HEK293 (cell line): ENCODE results near the gene RHBDL2.

ENCODE experiments used
- CTCF ChIA-PET: fragments of 350-600 bp; formaldehyde crosslinking; extraction: SDS; loops from one replicate; lab custom pipeline; 2021; ENCODE audit warnings: antibody characterized with exemption; lab: Yijun Ruan, JAX
- POLR2A ChIA-PET: fragments of 300-600 bp; formaldehyde crosslinking; extraction: SDS; loops from one replicate; lab custom pipeline; 2020; ENCODE audit warnings: antibody characterized with exemption, inconsistent platforms; lab: Yijun Ruan, JAX
- H3K27ac ChIP-seq: fragments of 200-500 bp; sonication (Bioruptor generic); 2 replicates; pipeline ENCODE4 v1.5.1; 2014; ENCODE audit warnings: low read depth, low read length, control low read depth, inconsistent platforms; ENCODE audit errors: extremely low read depth
- H3K36me3 ChIP-seq, 2 experiments: fragments of 200-500 bp in 1 of 2; sonication (Bioruptor generic) in 1 of 2; 1 replicate in 1 of 2; 2 replicates in 1 of 2; pipeline ENCODE4 v1.5.1; 2014 to 2017; ENCODE audit warnings: inconsistent platforms in 2 of 2, low read length in 2 of 2; ENCODE audit not compliant: control insufficient read depth in 2 of 2, insufficient read depth in 1 of 2
- H3K4me1 ChIP-seq: fragments of 200-500 bp; sonication (Bioruptor generic); 2 replicates; pipeline ENCODE4 v1.5.1; 2014; ENCODE audit warnings: mild to moderate bottlenecking, low read length, inconsistent platforms; ENCODE audit not compliant: control insufficient read depth, insufficient read depth
- H3K4me3 ChIP-seq: 2 replicates; pipeline ENCODE4 v1.5.1; 2011; ENCODE audit warnings: low read depth, mild to moderate bottlenecking, control low read depth, low read length, moderate library complexity
- H3K9me3 ChIP-seq: fragments of 200-500 bp; sonication (Bioruptor generic); 2 replicates; pipeline ENCODE4 v1.5.1; 2014; ENCODE audit warnings: low read depth, low read length, inconsistent platforms; ENCODE audit not compliant: control insufficient read depth, insufficient read depth
- GLIS2 ChIP-seq: fragments of 450-650 bp; formaldehyde crosslinking; IDR thresholded peaks from 2 replicates; pipeline ENCODE4 v1.5.1; 2016; ENCODE audit warnings: missing biosample characterization, missing genetic modification characterization
- KLF1 ChIP-seq: fragments of 450-650 bp; formaldehyde crosslinking; IDR thresholded peaks from 2 replicates; pipeline ENCODE4 v1.5.1; 2016; ENCODE audit warnings: missing biosample characterization, missing genetic modification characterization
- SCRT2 ChIP-seq: fragments of 450-650 bp; formaldehyde crosslinking; IDR thresholded peaks from 2 replicates; pipeline ENCODE4 v1.5.1; 2016; ENCODE audit warnings: missing biosample characterization, missing genetic modification characterization
- ZNF114 ChIP-seq: fragments of 450-650 bp; formaldehyde crosslinking; IDR thresholded peaks from 2 replicates; pipeline ENCODE4 v1.5.0; 2017; ENCODE audit warnings: missing biosample characterization, missing genetic modification characterization
- ZNF121 ChIP-seq: fragments of 450-650 bp; formaldehyde crosslinking; IDR thresholded peaks from 2 replicates; pipeline ENCODE4 v1.5.1; 2016; ENCODE audit warnings: missing biosample characterization, missing genetic modification characterization
- ZNF146 ChIP-seq: fragments of 450-650 bp; formaldehyde crosslinking; IDR thresholded peaks from 2 replicates; pipeline ENCODE4 v1.5.1; 2016; ENCODE audit warnings: missing biosample characterization, missing genetic modification characterization
- ZNF558 ChIP-seq: fragments of 450-650 bp; formaldehyde crosslinking; IDR thresholded peaks from 2 replicates; pipeline ENCODE4 v1.5.1; 2016; ENCODE audit warnings: missing biosample characterization, missing genetic modification characterization
- ZNF585B ChIP-seq: fragments of 450-650 bp; formaldehyde crosslinking; IDR thresholded peaks from 2 replicates; pipeline ENCODE4 v1.5.1; 2016; ENCODE audit warnings: missing biosample characterization, missing genetic modification characterization
- ZNF600 ChIP-seq: fragments of 450-650 bp; formaldehyde crosslinking; IDR thresholded peaks from 2 replicates; pipeline ENCODE4 v1.5.1; 2016; ENCODE audit warnings: missing biosample characterization, missing genetic modification characterization
- TF ChIP-seq, protein P1 (sequence below): fragments of 450-650 bp; formaldehyde crosslinking; IDR thresholded peaks from 2 replicates; pipeline ENCODE4 v1.5.1; 2016; ENCODE audit warnings: missing biosample characterization, missing genetic modification characterization
- TF ChIP-seq, protein P2 (sequence below): fragments of 450-650 bp; formaldehyde crosslinking; conservative IDR thresholded peaks from 2 replicates; pipeline ENCODE4 v1.5.1; 2016; ENCODE audit warnings: low read depth, missing biosample characterization, missing genetic modification characterization
- TF ChIP-seq, protein P3 (sequence below): fragments of 450-650 bp; formaldehyde crosslinking; IDR thresholded peaks from 2 replicates; pipeline ENCODE4 v1.5.1; 2016; ENCODE audit warnings: missing biosample characterization, missing genetic modification characterization
- TF ChIP-seq, protein P4 (sequence below): fragments of 450-650 bp; formaldehyde crosslinking; IDR thresholded peaks from 2 replicates; pipeline ENCODE4 v1.5.1; 2017; ENCODE audit warnings: missing biosample characterization, missing genetic modification characterization

Gene RHBDL2

DNA sequence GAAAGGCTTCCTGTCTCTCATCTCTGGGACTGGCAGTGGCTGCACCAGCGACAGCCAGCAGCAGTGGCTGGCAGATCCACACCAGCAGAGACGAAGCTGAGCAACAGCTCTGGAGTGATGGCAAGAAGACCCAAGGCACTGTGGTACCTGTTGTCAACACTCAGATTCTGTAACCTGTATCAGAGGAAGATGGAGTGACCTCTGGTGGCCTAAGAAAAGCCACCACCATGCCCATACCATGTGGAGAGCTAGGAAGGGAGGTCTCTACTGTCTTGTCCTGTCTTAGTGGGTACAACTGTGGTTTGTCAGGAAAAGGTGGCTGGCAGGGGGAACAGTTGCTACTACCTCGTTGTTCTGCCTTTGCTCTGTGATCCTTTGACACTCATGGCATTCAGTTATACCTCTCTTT is 22.5 kb upstream of the RHBDL2 start:
- TF ChIP-seq, protein P1, sequence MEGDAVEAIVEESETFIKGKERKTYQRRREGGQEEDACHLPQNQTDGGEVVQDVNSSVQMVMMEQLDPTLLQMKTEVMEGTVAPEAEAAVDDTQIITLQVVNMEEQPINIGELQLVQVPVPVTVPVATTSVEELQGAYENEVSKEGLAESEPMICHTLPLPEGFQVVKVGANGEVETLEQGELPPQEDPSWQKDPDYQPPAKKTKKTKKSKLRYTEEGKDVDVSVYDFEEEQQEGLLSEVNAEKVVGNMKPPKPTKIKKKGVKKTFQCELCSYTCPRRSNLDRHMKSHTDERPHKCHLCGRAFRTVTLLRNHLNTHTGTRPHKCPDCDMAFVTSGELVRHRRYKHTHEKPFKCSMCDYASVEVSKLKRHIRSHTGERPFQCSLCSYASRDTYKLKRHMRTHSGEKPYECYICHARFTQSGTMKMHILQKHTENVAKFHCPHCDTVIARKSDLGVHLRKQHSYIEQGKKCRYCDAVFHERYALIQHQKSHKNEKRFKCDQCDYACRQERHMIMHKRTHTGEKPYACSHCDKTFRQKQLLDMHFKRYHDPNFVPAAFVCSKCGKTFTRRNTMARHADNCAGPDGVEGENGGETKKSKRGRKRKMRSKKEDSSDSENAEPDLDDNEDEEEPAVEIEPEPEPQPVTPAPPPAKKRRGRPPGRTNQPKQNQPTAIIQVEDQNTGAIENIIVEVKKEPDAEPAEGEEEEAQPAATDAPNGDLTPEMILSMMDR = peak; percentile 61
- TF ChIP-seq, protein P2, sequence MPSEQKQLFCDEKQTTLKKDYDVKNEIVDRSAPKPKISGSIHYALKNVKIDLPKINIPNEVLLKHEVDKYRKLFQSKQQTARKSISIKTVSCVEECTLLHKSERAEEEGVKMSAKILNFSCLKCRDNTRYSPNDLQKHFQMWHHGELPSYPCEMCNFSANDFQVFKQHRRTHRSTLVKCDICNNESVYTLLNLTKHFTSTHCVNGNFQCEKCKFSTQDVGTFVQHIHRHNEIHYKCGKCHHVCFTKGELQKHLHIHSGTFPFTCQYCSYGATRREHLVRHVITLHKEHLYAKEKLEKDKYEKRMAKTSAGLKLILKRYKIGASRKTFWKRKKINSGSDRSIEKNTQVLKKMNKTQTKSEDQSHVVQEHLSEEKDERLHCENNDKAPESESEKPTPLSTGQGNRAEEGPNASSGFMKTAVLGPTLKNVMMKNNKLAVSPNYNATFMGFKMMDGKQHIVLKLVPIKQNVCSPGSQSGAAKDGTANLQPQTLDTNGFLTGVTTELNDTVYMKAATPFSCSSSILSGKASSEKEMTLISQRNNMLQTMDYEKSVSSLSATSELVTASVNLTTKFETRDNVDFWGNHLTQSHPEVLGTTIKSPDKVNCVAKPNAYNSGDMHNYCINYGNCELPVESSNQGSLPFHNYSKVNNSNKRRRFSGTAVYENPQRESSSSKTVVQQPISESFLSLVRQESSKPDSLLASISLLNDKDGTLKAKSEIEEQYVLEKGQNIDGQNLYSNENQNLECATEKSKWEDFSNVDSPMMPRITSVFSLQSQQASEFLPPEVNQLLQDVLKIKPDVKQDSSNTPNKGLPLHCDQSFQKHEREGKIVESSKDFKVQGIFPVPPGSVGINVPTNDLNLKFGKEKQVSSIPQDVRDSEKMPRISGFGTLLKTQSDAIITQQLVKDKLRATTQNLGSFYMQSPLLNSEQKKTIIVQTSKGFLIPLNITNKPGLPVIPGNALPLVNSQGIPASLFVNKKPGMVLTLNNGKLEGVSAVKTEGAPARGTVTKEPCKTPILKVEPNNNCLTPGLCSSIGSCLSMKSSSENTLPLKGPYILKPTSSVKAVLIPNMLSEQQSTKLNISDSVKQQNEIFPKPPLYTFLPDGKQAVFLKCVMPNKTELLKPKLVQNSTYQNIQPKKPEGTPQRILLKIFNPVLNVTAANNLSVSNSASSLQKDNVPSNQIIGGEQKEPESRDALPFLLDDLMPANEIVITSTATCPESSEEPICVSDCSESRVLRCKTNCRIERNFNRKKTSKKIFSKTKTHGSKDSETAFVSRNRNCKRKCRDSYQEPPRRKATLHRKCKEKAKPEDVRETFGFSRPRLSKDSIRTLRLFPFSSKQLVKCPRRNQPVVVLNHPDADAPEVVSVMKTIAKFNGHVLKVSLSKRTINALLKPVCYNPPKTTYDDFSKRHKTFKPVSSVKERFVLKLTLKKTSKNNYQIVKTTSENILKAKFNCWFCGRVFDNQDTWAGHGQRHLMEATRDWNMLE (tag by site-specific recombination) = no peak
- no peak for TF ChIP-seq ZNF558
- TF ChIP-seq, protein P3, sequence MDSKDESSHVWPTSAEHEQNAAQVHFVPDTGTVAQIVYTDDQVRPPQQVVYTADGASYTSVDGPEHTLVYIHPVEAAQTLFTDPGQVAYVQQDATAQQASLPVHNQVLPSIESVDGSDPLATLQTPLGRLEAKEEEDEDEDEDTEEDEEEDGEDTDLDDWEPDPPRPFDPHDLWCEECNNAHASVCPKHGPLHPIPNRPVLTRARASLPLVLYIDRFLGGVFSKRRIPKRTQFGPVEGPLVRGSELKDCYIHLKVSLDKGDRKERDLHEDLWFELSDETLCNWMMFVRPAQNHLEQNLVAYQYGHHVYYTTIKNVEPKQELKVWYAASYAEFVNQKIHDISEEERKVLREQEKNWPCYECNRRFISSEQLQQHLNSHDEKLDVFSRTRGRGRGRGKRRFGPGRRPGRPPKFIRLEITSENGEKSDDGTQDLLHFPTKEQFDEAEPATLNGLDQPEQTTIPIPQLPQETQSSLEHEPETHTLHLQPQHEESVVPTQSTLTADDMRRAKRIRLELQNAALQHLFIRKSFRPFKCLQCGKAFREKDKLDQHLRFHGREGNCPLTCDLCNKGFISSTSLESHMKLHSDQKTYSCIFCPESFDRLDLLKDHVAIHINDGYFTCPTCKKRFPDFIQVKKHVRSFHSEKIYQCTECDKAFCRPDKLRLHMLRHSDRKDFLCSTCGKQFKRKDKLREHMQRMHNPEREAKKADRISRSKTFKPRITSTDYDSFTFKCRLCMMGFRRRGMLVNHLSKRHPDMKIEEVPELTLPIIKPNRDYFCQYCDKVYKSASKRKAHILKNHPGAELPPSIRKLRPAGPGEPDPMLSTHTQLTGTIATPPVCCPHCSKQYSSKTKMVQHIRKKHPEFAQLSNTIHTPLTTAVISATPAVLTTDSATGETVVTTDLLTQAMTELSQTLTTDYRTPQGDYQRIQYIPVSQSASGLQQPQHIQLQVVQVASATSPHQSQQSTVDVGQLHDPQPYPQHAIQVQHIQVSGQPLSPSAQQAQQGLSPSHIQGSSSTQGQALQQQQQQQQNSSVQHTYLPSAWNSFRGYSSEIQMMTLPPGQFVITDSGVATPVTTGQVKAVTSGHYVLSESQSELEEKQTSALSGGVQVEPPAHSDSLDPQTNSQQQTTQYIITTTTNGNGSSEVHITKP (tag by site-specific recombination) = peak; percentile 68
- 0 out of 2 replicates have a peak, but pooled peaks have one; percentile 14 for TF ChIP-seq ZNF600 (tag by site-specific recombination)
- peak; percentile 86 for TF ChIP-seq SCRT2 (tag by site-specific recombination)
- TF ChIP-seq ZNF121 (tag by site-specific recombination) = peak; percentile 78
- no peak for TF ChIP-seq GLIS2 (tag by site-specific recombination)
- TF ChIP-seq, protein P4, sequence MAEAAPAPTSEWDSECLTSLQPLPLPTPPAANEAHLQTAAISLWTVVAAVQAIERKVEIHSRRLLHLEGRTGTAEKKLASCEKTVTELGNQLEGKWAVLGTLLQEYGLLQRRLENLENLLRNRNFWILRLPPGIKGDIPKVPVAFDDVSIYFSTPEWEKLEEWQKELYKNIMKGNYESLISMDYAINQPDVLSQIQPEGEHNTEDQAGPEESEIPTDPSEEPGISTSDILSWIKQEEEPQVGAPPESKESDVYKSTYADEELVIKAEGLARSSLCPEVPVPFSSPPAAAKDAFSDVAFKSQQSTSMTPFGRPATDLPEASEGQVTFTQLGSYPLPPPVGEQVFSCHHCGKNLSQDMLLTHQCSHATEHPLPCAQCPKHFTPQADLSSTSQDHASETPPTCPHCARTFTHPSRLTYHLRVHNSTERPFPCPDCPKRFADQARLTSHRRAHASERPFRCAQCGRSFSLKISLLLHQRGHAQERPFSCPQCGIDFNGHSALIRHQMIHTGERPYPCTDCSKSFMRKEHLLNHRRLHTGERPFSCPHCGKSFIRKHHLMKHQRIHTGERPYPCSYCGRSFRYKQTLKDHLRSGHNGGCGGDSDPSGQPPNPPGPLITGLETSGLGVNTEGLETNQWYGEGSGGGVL (tag by site-specific recombination) = no peak
- no peak for TF ChIP-seq ZNF146 (tag by site-specific recombination)
- ChIA-PET CTCF (interaction anchor here (0.7 kb wide), 1 partner anchor 17 kb away, joined by 3 read pairs; no protein-coding TSS in a partner anchor), POLR2A (no interaction called here)
- H3K4me3 ChIP-seq = no peak overlapping the region
- no peak overlapping the region for H3K27ac ChIP-seq
- no peaks in the 10 kb centered on the region for H3K9me3 ChIP-seq
- H3K36me3 ChIP-seq = no peaks in the 10 kb centered on the region
- H3K4me1 ChIP-seq = no peaks in the 10 kb centered on the region

DNA sequence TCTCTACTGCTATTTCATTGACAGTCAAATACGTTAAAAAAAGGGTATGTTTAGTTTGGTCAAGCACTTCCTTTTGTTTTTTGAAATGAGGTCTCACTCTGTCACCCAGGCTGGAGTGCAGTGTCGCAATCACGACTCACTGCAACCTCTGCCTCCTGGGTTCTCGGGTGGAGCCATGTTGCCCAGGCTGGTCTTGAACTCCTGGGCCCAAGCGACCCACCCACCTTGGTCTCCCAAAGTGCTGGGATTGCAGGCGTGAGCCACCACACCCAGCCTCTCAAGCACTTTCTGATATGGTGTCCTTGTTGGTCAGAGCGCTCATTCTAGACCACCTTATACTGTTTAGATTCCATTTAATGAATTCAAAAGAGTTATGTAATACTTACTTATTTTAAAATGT is 20.9 kb upstream of the RHBDL2 start:
- CTCF ChIA-PET = no interaction called here
- TF ChIP-seq ZNF114 (tag by site-specific recombination) (no peak), KLF1 (tag by site-specific recombination) (peak; percentile 59; the same call in 1 of the 2 replicates), ZNF585B (tag by site-specific recombination) (no peak)
- TF ChIP-seq, all 188 proteins: peak for 1
- no peaks in the 10 kb centered on the region for H3K4me1 ChIP-seq
- H3K9me3 ChIP-seq = no peaks in the 10 kb centered on the region
- H3K4me3 ChIP-seq = no peak overlapping the region
- POLR2A ChIA-PET = no interaction called here
- H3K27ac ChIP-seq = no peak overlapping the region
- H3K36me3 ChIP-seq = no peaks in the 10 kb centered on the region
